Stimulated activated CD4-positive, alpha-beta T cell treated with anti-CD3 and anti-CD28 coated beads, Interleukin-4, amount 100 ng/mL, for 24 hours (primary cell): ENCODE results near the gene PPT2.
"Not testable (repeated sequence)": the region's sequence is repeated elsewhere in the genome, so short reads cannot be mapped to it uniquely, and the experiment has no call there.

ENCODE experiments used
- DNase-seq: peaks from one replicate; pipeline ENCODE4 v3.0.0-alpha.2; 2020

Gene PPT2

GRCh38 chr6:32177788-32178546 is 24.0 kb downstream of the PPT2 start, which contains the start of gene RNF5:
RNF5 (plus strand) TSS chr6:32178405; CDS start chr6:32178512, 107 bp downstream.
- DNase-seq: peak; percentile 95

GRCh38 chr6:32178547-32179440 is 24.9 kb downstream of the PPT2 start:
- no peak for DNase-seq

- no peak for DNase-seq
These were observed 25.9 kb downstream of the PPT2 start for GRCh38 chr6:32179766-32180405.

- no peak for DNase-seq
These were observed 27.3 kb downstream of the PPT2 start for GRCh38 chr6:32181148-32181702.

GRCh38 chr6:32181915-32182529 is 28.1 kb downstream of the PPT2 start:
- DNase-seq: no peak

- DNase-seq: no peak
These were observed 28.6 kb downstream of the PPT2 start for GRCh38 chr6:32182555-32182981.

- no peak for DNase-seq
These were observed 29.1 kb downstream of the PPT2 start for GRCh38 chr6:32183030-32183429.

GRCh38 chr6:32183483-32184083 is 29.6 kb downstream of the PPT2 start:
- no peak for DNase-seq

- DNase-seq: no peak
These were observed 30.2 kb downstream of the PPT2 start, which contains the start of gene AGER for GRCh38 chr6:32184084-32184640. AGER (minus strand) TSS chr6:32184253; CDS start chr6:32184222, 31 bp downstream.

GRCh38 chr6:32185681-32186131 is 31.8 kb downstream of the PPT2 start:
- peak; percentile 66 for DNase-seq

- DNase-seq: not testable (repeated sequence)
These were observed 32.4 kb downstream of the PPT2 start for GRCh38 chr6:32186151-32186840.

- DNase-seq: no peak
These were observed 33.2 kb downstream of the PPT2 start for GRCh38 chr6:32187009-32187709.

GRCh38 chr6:32187725-32188380 is 33.9 kb downstream of the PPT2 start:
- DNase-seq: not testable (repeated sequence)

GRCh38 chr6:32188381-32189068 is 34.6 kb downstream of the PPT2 start:
- no peak for DNase-seq

GRCh38 chr6:32189069-32189741 is 35.3 kb downstream of the PPT2 start:
- DNase-seq: no peak

GRCh38 chr6:32189742-32190053 is 35.8 kb downstream of the PPT2 start:
- DNase-seq: no peak

- DNase-seq: peak; percentile 84
These were observed 36.3 kb downstream of the PPT2 start, which contains the start of gene PBX2 for GRCh38 chr6:32190054-32190851. PBX2 (minus strand) TSS chr6:32190202; CDS start chr6:32189915, 287 bp downstream.
